Measurements from ENCODE around the gene NLGN4Y.
"Not testable (repeated sequence)": the region's sequence is repeated elsewhere in the genome, so short reads cannot be mapped to it uniquely, and the experiment has no call there.

NLGN4Y gene

GRCh38 chrY:14860448-14860847, 336.1 kb downstream of the NLGN4Y start:
- DNase-seq = no peak

GRCh38 chrY:14861033-14861432, 336.7 kb downstream of the NLGN4Y start:
- not testable (repeated sequence) for DNase-seq

- DNase-seq = no peak
Observed at GRCh38 chrY:14871971-14872370, 347.6 kb downstream of the NLGN4Y start.

All from stimulated activated naive CD4-positive, alpha-beta T cell (primary cell).